ENCODE data around the gene AMMECR1L.

AMMECR1L gene

DNA sequence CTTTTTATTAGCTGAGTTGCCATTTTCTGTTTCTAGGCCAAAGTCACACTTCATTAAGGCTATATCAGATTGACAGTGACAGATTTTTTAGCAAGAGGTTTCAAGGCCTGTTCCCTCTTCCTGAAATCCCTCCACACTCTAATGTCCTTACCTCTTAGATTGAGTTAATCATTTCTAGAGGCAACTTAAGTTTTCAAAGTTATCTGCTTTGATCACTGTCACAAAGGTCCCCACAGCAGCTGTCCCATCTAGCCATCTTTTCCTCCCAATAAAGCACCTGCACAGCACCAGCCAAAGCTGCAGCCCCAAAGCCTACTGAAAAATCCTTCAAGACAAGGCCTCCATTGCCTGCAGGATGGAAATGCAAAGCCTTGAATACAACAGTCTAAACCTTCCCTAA, 13.4 kb downstream of the AMMECR1L start:
- no peak overlapping the region for H3K4me3 ChIP-seq (ENCODE audit: low read depth, low read length)
- H3K36me3 ChIP-seq = peaks cover 55% of the 10 kb centered on the region
- no peak overlapping the region for H3K27ac ChIP-seq
- TF ChIP-seq, protein P1, sequence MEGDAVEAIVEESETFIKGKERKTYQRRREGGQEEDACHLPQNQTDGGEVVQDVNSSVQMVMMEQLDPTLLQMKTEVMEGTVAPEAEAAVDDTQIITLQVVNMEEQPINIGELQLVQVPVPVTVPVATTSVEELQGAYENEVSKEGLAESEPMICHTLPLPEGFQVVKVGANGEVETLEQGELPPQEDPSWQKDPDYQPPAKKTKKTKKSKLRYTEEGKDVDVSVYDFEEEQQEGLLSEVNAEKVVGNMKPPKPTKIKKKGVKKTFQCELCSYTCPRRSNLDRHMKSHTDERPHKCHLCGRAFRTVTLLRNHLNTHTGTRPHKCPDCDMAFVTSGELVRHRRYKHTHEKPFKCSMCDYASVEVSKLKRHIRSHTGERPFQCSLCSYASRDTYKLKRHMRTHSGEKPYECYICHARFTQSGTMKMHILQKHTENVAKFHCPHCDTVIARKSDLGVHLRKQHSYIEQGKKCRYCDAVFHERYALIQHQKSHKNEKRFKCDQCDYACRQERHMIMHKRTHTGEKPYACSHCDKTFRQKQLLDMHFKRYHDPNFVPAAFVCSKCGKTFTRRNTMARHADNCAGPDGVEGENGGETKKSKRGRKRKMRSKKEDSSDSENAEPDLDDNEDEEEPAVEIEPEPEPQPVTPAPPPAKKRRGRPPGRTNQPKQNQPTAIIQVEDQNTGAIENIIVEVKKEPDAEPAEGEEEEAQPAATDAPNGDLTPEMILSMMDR (IDR thresholded peaks at IDR 0.05; ENCODE audit: low read depth, low read length) = no peak
- no peak for DNase-seq
- H3K9me3 ChIP-seq (ENCODE audit: severe bottlenecking) = no peaks in the 10 kb centered on the region
- H3K27me3 ChIP-seq (ENCODE audit: insufficient read depth, low read depth, severe bottlenecking) = no peaks in the 10 kb centered on the region

DNA sequence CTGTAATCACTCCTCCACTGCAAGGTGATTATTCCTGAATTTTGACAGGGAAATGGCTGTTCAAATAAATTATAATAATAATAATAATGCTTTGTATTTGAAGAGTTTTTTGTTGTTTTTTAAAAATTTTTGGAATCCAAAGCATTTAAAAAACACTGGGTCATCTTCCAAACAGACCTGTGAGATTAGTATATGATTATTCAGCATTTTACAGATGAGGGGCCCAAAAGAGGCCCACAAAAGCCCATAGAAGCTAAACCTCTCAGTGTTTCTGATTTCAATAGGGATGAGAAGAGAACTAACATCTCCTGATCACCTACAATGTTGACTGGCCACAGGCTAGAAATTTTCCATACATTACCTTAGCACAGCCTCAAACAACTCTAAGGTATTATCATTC, 19.8 kb downstream of the AMMECR1L start:
- TF ChIP-seq, protein P1 (IDR thresholded peaks at IDR 0.05; ENCODE audit: low read depth, low read length) = no peak
- no peaks in the 10 kb centered on the region for H3K27me3 ChIP-seq (ENCODE audit: insufficient read depth, low read depth, severe bottlenecking)
- H3K27ac ChIP-seq = no peak overlapping the region
- H3K4me3 ChIP-seq (ENCODE audit: low read depth, low read length) = no peak overlapping the region
- DNase-seq = no peak
- H3K36me3 ChIP-seq = peaks cover 57% of the 10 kb centered on the region
- H3K9me3 ChIP-seq (ENCODE audit: severe bottlenecking) = no peaks in the 10 kb centered on the region

DNA sequence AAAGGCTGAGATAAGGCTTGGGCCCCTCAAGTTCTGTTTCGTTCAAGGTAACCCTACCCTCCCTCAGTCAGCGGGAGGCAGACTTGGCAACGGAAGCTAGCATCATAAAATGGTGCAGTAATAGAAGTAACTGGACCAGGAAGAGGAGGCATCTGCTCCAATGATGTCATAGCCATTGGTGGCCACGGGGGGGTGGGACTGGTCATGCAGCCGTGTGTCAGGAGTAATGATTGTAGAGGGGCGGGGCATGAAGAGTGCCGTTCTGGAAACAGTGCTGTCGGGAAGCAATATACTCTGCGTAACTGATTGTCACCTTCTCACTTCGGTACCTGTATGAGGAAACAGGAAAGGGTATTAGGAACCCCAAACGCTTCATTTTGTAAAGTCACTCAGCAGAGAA, 20.9 kb downstream of the AMMECR1L start:
- Histone ChIP-seq H3K27ac (no peak overlapping the region), H3K36me3 (peaks cover 52% of the 10 kb centered on the region), H3K4me3 (ENCODE audit: low read depth, low read length) (no peak overlapping the region), H3K27me3 (ENCODE audit: insufficient read depth, low read depth, severe bottlenecking) (no peaks in the 10 kb centered on the region), H3K9me3 (ENCODE audit: severe bottlenecking) (no peaks in the 10 kb centered on the region)
- DNase-seq = peak; percentile 72
- TF ChIP-seq, protein P1 (IDR thresholded peaks at IDR 0.05; ENCODE audit: low read depth, low read length) = peak; percentile 26

DNA sequence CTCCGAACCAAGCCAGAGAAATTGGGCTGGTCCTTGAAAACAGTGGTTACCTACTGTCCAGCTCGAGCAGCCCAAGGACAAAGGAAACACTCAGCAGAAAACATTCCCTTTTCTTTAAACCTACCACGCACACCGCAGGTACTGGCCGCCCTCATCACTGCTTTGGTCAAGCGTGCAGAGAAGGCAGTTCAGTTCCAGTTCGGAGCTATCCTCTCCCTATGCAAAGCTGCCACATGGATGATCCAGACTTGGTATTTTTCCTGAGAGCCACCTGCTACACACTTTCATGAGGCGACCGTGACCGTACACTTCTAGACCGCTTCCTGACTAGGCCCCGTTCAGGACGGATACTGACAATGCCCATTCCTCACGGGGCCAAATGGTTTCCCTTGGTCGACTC, 23.5 kb downstream of the AMMECR1L start:
- no peak overlapping the region for H3K4me3 ChIP-seq (ENCODE audit: low read depth, low read length)
- peaks cover 36% of the 10 kb centered on the region for H3K36me3 ChIP-seq
- TF ChIP-seq, protein P1 (IDR thresholded peaks at IDR 0.05; ENCODE audit: low read depth, low read length) = no peak
- no peaks in the 10 kb centered on the region for H3K9me3 ChIP-seq (ENCODE audit: severe bottlenecking)
- H3K27ac ChIP-seq = no peak overlapping the region
- DNase-seq = no peak
- H3K27me3 ChIP-seq (ENCODE audit: insufficient read depth, low read depth, severe bottlenecking) = no peaks in the 10 kb centered on the region

DNA sequence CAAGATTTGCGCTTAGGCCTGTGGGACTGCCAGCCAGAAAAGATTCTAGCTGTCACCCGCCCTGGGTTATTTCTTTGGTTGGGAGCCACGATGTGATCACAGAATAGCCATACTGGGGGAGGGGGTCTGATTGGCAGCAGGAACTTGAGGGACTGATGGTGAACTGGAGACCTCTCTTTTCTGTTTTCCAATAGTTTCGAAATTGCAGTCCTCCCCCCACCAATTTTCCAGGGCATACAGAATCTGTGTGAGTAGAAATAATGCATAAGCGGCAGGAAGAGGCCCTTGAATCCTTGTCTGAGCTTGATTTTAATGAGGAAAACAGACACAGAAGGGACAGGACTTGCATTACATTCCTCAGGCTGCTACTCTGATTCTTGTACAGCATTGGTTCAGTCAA, 25.6 kb downstream of the AMMECR1L start:
- Histone ChIP-seq H3K9me3 (ENCODE audit: severe bottlenecking) (no peaks in the 10 kb centered on the region), H3K27me3 (ENCODE audit: insufficient read depth, low read depth, severe bottlenecking) (no peaks in the 10 kb centered on the region), H3K36me3 (peaks cover 36% of the 10 kb centered on the region), H3K4me3 (ENCODE audit: low read depth, low read length) (no peak overlapping the region), H3K27ac (no peak overlapping the region)
- TF ChIP-seq, protein P1 (IDR thresholded peaks at IDR 0.05; ENCODE audit: low read depth, low read length) = no peak
- no peak for DNase-seq

DNA sequence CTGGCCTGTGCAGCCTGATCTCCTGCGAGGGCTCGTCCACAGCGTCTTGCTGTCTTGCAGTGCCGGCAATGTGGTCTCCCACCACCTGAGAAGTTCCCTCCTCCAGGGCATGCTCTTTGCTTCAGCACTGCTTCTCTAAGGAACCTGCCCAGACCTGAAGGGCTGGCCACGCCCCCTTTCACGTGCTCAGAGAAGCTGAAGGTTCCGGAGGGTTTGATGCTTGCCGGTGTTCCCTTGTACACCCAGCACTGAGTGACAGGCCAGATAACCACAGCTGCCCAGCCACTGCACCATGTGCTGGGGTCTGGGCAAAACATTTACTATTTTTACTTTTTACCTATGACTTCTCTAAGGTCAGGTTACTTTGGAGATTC, 26.1 kb downstream of the AMMECR1L start:
- DNase-seq = peak; percentile 25
- Histone ChIP-seq H3K4me3 (ENCODE audit: low read depth, low read length) (no peak overlapping the region), H3K9me3 (ENCODE audit: severe bottlenecking) (no peaks in the 10 kb centered on the region), H3K27ac (no peak overlapping the region), H3K27me3 (ENCODE audit: insufficient read depth, low read depth, severe bottlenecking) (no peaks in the 10 kb centered on the region), H3K36me3 (peaks cover 32% of the 10 kb centered on the region)
- TF ChIP-seq, protein P1 (IDR thresholded peaks at IDR 0.05; ENCODE audit: low read depth, low read length) = no peak

Data from WERI-Rb-1 (cell line).